GM18907 (cell line): ENCODE data around the gene DOCK11.
A peak's percentile ranks its signal among the peaks of the same experiment; 100 is the strongest.
"Not testable (repeated sequence)": the region's sequence is repeated elsewhere in the genome, so short reads cannot be mapped to it uniquely, and the experiment has no call there.

ENCODE experiments used
- ATAC-seq: cut with Tn5 transposase; IDR thresholded peaks from one replicate; pipeline ENCODE4 v1.9.1; 2021; ENCODE audit warnings: mild to moderate bottlenecking, moderate library complexity; ENCODE audit not compliant: unreplicated experiment

DOCK11 gene

GRCh38 chrX:118682258-118683014 is 186.8 kb downstream of the DOCK11 start:
- no peak for ATAC-seq

GRCh38 chrX:118685393-118685792 is 189.8 kb downstream of the DOCK11 start:
- ATAC-seq = no peak

- ATAC-seq = no peak
These were observed 193.3 kb downstream of the DOCK11 start for GRCh38 chrX:118688935-118689334.

- no peak for ATAC-seq
These were observed 198.2 kb downstream of the DOCK11 start for GRCh38 chrX:118693843-118694242.

GRCh38 chrX:118694638-118695037 is 199.0 kb downstream of the DOCK11 start:
- ATAC-seq = no peak

GRCh38 chrX:118698516-118699170 is 203.0 kb downstream of the DOCK11 start:
- ATAC-seq = no peak

- ATAC-seq = no peak
These were observed 207.1 kb downstream of the DOCK11 start for GRCh38 chrX:118702741-118703140.

GRCh38 chrX:118706681-118707080 is 211.1 kb downstream of the DOCK11 start:
- ATAC-seq = no peak

GRCh38 chrX:118714521-118714920 is 218.9 kb downstream of the DOCK11 start:
- ATAC-seq = no peak

- ATAC-seq = not testable (repeated sequence)
These were observed 220.3 kb downstream of the DOCK11 start for GRCh38 chrX:118715917-118716316.

- not testable (repeated sequence) for ATAC-seq
These were observed 221.2 kb downstream of the DOCK11 start for GRCh38 chrX:118716833-118717232.

GRCh38 chrX:118717678-118718391 is 222.2 kb downstream of the DOCK11 start:
- no peak for ATAC-seq

GRCh38 chrX:118718737-118719136 is 223.1 kb downstream of the DOCK11 start:
- ATAC-seq = no peak

- ATAC-seq = no peak
These were observed 224.6 kb downstream of the DOCK11 start for GRCh38 chrX:118720058-118720707.

GRCh38 chrX:118723376-118723775 is 227.8 kb downstream of the DOCK11 start:
- no peak for ATAC-seq

- no peak for ATAC-seq
These were observed 228.8 kb downstream of the DOCK11 start for GRCh38 chrX:118724365-118724764.

- ATAC-seq = no peak
These were observed 229.2 kb downstream of the DOCK11 start for GRCh38 chrX:118724775-118725174.

GRCh38 chrX:118726396-118726795 is 230.8 kb downstream of the DOCK11 start:
- ATAC-seq = no peak

GRCh38 chrX:118726887-118727685 is 231.5 kb downstream of the DOCK11 start, which contains the start of gene IL13RA1:
IL13RA1 (plus strand) TSS chrX:118727606; CDS start chrX:118727639, 33 bp downstream.
- peak; percentile 61 for ATAC-seq

- ATAC-seq = peak; percentile 18
These were observed 232.2 kb downstream of the DOCK11 start for GRCh38 chrX:118727686-118728339.
